Stimulated activated CD8-positive, alpha-beta memory T cell treated with anti-CD3 and anti-CD28 coated beads, Interleukin-12 subunit alpha, Interleukin-12 subunit beta, amount 100 ng/mL, for 24 hours (primary cell): Measurements from ENCODE around the gene SNTG2.

Source experiments
- DNase-seq: peaks from one replicate; pipeline ENCODE4 v3.0.0-alpha.2; 2020; ENCODE audit errors: extremely low read depth

SNTG2 gene

DNA sequence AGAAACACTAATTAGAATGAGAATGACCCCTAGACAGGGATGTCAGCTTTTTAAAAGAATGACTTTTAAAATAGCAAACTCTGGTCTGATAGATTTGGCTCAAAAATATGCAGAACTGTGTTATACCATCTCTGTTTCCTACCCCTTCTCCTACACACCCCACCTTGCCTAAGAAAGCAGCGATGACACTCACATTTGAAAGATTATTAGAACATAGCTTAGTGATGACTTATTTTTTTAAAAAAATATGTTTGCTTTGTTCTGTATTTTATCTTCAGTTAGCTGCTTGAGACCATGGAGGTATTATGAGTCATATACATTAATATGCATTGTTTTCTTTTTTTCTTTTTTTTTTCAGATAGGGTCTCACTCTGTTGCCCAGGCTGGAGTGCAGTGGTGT, 286.0 kb downstream of the SNTG2 start:
- DNase-seq: no peak

DNA sequence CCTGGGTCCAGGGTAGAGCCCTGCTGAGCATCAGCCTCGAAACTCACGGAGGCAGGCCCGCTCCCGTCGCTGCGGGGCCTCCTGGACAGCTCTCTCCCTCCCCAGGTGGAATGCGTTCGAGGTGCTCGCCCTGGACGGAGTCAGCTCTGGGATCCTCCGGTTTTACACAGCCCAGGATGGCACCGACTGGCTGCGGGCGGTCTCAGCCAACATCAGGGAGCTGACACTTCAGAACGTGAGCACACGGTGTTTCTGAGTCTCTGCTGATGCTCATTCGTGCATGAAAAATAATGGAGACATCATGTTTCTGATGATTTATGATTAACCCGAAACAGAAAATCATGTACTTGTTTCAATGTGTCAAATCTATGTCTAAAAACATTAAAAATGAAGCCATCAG, 287.1 kb downstream of the SNTG2 start:
- DNase-seq: no peak

DNA sequence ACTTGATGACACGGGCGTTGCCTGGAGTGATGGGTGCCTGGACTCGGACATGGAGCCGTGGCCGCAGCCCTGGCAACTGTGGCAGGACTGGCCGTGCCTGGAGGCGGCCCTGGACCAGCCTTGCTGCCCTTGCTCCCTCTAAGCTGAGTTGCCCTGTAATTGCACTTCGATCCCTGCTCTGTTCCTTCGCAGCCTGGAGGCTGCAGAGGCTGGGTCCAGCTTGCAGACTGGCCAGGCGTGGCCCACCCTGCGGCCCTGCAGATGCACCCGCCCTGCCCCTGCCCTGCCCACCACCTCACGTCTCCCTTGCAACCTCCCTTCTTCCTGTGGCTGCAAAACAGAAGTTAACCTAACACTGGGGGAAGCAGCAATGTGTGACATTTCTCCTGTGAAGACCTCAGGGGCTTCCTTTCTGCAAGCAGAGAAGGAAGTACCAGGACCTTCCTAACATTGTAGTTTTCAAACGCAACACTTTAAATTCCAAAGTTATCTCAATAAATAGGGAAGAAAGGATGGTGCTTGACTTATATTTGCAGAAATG, 288.0 kb downstream of the SNTG2 start:
- no peak for DNase-seq

DNA sequence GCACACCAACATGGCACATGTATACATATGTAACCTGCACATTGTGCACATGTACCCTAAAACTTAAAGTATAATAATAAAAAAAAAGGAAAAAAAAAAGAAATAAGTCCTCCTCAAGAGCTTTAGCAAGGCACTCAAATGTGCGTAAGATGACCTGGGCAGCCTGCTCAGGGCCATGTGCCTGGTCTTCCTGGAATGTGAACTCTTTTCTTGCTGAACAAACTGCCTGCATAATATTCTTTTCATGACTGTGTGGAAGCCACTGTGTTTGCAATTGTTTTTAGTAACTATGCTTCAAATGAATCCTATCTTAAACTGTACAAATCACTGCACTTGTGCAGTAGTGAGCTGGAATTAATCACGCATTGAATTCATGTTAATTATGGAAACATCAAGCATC, 294.5 kb downstream of the SNTG2 start:
- no peak for DNase-seq

DNA sequence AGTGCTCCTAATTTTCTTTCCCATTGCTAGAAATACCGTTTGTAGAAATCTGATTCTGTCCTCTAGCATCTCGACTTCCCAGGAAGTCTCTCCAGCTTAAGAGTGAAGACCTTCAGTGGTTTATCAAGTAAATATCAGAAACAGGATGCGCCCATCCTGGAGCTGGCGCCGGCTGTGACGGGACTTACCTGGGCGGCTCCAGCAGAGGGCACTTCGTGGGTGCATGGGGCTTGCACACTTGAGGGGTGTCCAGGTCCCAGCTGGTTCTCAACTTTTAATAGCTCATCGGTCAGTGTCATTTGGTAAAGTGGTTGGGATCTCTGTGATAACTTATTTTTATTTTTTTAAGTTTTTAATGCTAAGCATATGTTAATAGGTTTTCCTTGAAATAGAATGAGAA, 295.6 kb downstream of the SNTG2 start:
- no peak for DNase-seq

DNA sequence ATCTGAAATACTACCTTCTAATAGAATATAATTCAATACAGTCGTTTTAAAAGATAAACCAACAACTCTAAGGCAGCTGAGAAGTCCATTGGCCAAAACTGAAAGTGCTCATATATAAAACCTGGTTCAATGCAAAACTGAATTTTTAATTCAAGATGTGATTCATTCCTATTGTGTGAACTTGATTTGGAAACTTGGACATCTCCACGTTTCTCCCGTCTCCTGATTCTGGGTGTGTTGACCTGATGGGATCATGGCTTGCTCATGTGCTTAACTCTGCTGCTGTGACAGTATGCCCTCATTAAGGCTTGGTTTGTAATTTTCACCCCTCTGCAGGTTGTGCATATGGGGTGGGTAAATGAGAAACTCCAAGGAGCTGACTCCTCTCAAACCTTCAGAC, 296.3 kb downstream of the SNTG2 start:
- no peak for DNase-seq

DNA sequence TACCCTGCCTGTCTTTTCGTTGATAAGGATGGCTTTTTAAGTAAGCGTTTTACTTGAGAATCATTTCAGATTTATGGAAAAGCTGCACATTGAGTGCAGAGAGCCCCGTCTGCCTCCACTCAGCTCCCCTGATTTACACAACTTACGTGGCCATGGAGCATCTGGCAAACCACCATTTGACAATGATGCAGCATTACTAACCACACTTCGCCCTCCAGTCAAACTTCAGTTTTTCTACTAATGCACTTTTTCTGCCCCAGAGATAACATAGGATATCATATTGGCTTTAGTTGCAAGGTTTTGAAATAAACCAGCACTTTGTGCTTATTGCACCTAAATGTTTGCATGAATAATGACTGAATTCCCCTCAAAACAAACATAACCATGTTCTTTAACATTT, 297.5 kb downstream of the SNTG2 start:
- DNase-seq: no peak

DNA sequence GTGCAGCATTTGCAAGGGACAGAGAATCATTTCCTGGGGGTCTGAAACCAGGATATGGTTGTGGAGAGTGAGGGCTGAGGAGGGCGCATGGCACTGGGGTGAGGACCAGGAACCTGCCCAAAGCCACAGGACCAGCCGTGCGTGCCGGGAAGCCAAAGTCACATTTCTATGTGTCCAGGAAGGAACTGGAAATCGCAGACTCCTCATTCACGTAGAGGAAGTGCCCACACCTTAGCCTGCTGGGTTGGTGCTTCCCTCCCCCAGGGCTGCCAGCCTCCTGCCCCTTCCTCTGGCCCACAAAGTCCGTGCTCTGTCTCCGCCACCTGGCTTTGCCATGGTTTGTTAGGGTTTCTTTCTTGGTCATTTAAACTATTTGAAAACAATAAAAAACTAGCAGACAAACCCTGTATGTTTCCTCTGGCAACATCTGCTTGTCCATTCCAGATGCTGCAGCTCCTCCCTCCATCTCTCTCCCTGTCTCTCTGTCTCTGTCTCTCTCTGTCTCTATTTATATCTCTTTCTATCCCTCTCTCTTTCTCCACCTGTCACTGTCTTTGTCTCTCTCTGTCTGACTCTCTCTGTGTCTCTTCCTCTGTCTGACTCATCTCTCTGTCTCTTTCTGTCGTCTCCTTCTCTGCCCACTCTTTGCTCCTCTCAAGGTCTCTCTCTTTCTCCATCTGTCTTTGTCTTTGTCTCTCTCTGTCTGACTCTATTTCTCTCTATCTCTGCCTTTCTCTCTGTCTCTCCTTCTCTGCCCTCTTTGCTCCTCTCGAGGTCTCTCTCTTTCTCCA, 299.4 kb downstream of the SNTG2 start:
- no peak for DNase-seq

DNA sequence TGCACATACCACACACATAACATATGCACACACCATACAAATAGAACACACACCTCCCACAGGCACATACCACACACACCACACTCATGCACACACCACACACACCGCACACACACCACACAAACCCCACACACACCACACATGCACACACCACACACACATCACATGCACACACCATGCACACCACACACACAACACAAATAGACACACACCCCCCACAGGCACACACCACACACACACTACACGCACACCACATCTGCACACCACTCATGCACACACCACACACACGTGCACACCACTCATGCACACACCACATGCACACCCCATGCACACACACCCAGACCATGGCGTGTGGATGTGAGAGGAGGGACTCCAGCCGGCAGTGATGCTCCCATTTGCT, 300.9 kb downstream of the SNTG2 start:
- no peak for DNase-seq

DNA sequence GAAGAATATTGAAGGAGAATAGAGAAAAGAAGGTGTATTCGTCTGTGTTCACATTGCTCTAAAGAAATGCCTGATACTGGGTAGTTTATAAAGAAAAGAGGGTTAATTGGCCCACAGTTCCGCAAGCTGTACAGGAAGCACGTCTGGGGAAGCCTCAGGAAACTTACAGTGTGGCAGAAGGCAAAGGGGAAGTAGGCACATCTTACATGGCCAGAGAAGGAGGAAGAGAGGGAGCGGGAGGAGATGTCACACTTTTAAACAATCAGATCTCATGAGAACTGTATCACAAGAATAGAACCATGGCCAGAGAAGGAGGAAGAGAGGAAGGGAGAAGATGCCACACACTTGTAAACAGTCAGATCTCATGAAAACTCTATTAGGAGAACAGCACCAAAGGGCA, 303.0 kb downstream of the SNTG2 start:
- no peak for DNase-seq

DNA sequence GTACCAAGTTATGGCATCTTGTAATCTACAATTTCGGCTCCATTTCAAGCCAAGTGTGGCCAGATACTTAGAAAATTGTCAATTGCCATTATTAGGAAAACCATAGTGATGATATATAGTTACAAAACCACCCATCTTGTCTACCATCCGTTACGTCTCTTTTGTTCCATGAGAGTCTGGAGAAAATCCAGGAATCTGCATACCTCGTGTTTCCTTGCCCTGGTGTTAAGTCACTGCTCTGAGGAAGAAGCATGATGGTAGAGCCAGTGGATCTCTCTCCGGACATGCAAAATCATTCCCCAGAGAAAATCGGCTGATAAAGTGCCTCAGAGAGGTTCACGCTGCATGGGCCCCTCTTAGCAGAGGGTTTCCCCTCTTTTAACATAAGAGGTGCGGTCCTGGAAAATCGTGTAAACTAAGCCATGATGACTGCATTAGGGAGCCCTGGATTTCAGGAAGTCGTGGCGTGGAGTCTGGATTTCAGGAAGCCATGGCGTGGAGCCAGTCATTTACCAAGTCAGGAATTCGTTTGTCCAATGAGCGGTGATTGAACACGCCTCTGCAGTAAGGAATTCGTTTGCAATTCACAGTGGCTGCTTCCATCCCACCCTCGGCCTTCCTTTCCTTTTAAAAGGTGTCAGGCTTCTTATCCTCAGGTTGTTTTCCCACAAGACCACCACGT, 304.2 kb downstream of the SNTG2 start:
- DNase-seq: no peak

DNA sequence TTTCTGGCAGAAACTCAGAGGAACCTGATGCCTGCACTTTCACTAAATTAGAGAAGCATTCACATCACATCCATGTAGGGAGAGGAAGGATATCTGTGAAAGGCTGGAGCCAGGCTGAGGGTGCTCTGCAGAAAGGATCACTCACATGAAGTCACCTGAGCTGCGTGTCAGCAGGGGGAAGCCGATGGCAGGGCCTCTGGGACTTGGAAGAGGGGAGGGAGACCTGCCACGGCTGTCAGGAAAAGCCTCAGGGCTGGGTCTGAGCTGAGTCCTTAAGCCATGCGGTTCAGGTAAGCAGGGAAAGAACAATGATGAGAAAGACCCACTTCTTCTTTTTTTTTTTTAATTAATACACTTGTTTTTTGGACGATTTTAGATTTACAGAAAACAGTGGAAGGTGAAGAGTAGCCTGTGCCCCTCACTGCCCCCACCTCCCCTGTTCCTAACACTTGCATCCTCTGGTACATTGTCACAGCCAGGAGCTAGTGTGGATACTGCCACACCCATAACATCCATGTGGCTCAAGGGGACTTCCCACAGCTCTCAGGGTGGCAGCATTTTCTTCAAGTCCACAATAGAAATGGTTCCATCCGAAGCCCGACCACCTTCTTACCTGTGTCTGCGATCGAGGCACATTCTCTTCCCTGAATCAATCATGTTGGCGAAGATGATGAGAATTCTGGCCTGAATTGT, 306.1 kb downstream of the SNTG2 start:
- no peak for DNase-seq

DNA sequence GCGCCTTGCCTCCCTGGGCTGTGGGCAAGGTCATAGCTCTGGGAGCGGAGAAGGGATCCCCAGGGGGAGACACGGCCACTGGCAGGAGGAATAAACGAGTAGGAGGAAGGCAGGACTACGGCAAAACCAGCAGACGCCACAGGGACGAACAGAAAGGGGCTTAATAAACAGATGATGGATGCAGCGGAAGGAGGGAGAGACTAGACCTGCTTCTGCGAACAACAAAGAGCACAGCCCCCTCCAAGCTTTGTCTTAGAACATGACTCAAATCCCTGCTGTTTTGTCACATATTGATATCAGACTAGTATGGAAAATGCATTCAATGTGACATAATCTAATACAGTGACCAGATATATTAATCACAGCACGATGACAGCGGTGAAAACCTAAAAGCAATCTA, 306.7 kb downstream of the SNTG2 start:
- no peak for DNase-seq

DNA sequence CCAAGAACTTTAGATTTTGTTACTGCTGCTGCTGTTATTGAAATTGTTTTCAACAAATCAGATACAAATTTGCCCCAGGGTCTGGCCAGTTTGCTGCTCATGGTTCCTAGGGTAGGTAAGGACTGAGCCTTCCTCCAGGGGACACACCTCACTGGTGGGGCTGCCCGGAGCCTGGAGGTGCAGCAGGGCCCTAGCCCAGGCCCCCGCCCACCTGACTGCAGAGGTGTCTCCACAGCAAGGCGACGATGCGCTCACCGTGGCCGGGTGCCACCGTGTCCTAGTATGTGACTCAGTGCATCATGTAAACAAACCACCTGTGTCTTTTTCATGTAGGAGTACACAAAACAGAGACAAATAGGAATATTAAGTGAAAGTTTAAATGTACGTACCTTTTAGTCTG, 309.1 kb downstream of the SNTG2 start:
- DNase-seq: no peak

DNA sequence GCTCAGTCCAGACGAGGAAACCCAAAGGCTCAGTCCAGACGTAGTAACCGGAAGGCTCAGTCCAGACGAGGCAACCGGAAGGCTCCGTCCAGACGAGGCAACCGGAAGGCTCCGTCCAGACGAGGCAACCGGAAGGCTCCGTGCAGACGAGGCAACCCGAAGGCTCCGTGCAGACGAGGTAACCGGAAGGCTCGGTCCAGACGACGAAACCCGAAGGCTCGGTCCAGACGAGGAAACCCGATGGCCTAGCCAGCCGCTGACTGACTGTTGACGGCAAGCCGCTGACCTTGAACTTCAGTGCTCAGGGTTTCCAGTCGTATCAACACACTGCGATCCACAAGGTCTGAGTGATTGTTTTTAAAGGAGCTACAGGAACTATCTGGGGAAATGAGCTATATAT, 312.0 kb downstream of the SNTG2 start:
- no peak for DNase-seq

DNA sequence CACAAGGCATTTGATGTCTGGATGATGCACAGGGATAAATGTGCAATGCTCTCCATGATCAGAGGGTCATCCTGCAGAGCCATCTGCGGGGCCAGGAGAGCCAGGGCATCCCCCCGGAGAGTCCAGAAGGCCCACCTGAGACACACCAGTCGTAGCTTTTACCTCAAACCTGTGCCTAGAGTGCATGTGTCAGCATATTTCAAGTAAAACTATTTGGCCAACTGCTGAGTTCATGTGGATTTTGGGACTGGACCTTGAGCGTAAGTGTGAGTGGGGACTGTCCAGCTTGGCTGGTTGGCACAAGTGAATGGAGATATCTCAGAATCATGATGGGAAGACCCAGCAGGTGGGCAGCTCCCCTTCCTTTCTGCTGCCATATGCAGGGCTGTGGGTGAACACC, 314.8 kb downstream of the SNTG2 start:
- no peak for DNase-seq

DNA sequence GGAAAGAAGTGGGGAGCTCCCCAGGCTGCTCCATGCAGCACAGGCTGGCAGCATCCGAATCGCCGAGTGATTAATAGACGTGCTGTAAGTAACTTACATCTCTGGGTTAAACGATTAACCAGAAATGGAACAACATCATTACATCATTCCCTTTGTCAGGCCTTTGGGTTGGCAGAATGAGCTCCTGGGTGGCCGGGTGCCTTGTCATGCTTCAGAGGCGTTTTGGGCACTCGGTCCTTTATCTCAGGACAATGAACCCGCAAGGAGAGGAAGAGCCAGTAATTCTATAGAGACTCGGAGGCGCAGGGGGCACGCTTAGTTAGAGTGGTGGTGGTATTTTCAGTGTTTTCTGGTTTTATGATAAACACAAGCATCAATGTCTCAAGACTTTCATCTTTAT, 315.7 kb downstream of the SNTG2 start:
- DNase-seq: no peak

DNA sequence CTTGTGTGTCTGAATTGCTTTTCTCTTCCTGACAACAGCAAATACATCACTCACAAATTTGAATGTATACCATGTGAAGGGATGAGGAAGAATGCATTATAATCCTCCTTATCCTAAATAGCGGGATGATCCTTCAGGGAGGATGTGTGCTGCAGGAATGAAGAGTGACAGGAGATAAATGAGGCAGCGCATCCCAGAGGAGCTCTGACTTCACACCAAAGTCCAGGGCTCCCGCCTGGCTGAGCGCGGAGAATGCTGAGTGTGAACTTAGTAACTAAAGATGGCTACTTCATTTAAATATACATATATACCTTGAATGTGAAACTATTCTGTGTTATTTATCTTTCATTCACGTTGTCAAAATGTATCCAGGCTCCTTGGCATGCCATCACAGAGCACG, 317.4 kb downstream of the SNTG2 start:
- DNase-seq: no peak

DNA sequence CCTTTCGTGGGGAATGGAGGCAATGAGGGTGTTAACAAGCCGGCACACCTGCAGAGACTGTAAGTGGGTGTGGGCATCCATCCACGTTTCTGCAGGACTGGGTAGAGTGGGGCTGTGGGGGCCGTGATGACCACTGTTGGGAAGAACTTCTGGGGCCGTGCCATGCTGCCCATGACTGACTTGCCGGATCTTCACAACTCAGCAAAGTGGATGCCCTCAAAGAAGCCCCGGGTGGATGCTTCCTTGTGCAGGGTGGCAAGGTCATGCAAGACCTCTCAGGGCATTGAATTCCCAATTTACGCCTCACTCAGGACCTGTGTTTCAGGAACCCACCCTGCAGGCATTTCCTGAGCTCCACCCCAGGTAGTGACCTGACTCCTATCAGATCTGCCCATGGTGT, 319.2 kb downstream of the SNTG2 start:
- no peak for DNase-seq

DNA sequence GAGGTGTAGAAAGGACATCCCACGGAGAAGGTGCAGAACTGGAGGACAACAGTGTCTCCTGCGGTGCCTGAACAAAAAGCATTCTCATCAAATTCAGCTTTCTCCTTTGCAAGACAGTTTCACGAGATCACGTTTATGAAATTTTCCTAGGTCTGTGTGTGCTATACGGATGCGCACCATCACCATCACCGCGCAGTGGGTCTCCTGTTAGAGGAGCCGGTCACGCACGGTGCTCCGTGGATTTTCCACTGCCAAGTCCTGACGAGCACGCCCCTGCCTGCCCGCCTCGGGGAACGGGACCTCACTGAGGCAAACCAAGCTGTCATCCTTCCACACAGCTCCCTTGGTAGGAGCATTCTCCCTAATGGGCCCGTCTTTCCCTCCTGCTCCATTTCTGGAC, 322.2 kb downstream of the SNTG2 start:
- DNase-seq: no peak

DNA sequence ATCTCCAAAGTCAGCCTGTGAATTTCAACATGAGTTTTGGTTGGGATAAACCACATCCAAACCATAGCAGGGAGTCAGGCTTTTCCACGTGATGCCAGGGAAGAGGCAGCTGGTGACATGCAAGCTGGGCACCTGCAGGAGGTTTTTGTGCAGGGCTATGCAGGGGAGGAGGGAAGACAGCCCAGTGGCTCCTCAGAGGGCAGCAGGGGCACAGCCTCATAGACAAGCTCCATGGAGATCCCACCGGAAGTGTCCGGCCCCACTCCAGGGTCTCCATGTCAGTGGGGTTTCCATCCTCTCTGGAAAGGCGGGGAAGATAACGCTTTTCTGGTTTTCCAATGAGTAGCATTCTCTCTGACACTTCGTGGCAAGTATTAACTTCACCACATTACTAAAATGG, 327.0 kb downstream of the SNTG2 start:
- no peak for DNase-seq

DNA sequence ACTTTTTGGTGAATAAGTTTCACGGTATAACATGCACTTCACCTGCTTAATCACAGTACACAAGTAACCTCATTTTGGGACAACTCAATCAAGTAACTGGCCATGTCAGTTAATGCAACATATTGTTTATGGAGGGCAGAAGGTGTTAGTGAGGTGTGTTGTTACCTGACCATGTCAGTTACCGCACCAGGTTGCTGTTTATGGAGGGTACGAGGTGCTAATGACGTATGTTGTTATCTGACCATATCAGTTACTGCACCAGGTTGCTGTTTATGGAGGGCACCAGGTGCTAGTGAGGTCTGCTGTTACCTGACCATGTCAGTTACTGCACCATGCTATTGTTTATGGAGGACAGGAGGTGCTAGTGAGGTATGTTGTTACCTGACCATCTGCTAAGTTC, 327.5 kb downstream of the SNTG2 start:
- DNase-seq: no peak

DNA sequence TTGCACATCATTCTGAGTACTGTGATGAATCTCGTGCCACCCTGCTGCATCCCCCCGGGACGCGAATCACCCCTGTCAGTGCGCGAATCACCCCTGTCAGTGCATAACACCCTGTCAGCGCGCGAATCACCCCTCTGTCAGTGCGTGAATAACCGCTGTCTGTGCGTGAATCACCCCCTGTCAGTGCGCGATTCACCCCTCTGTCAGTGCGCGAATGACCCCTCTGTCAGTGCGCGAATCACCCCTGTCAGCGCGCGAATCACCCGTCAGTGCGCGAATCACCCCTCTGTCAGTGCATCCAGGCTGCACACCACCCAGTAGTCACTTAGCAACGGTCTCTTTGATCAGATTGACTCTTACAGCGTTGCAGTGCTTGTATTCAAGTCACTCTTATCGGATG, 328.2 kb downstream of the SNTG2 start:
- DNase-seq: no peak
